H1 (cell line): Measurements from ENCODE around the gene FDXACB1. TPM values are rescaled to one million over a fixed set of nuclear protein-coding genes. Genes with fewer than 3 reads are reported as not detected.

Experiments used
- CEBPB ChIP-seq: IDR thresholded peaks from 2 replicates; pipeline ENCODE4 v1.6.1; 2012; ENCODE audit warnings: low read depth, low read length
- HDAC2 ChIP-seq, 2 experiments: fragments of 300-600 bp in 1 of 2; sonication (generic) in 1 of 2; IDR thresholded peaks; 2 replicates each; pipeline ENCODE4 v1.6.1; 2011 to 2012; ENCODE audit warnings: low read depth in 2 of 2, low read length in 2 of 2, mild to moderate bottlenecking in 2 of 2, moderate library complexity in 2 of 2, borderline replicate concordance in 1 of 2, inconsistent platforms in 1 of 2
- PHF8 ChIP-seq: fragments of 200-600 bp; sonication (generic); conservative IDR thresholded peaks from 2 replicates; pipeline ENCODE4 v1.7.1; 2012; ENCODE audit warnings: low read depth, mild to moderate bottlenecking, inconsistent platforms, low read length, moderate library complexity
- POLR2A ChIP-seq, 2 experiments: IDR thresholded peaks; 1 replicate in 1 of 2; 2 replicates in 1 of 2; pipeline ENCODE4 v1.6.1; 2011; ENCODE audit warnings: low read depth in 2 of 2, low read length in 2 of 2, mild to moderate bottlenecking in 2 of 2; ENCODE audit errors: control extremely low read depth in 1 of 2
- RBBP5 ChIP-seq: IDR thresholded peaks from 2 replicates; pipeline ENCODE4 v1.7.1; 2012; ENCODE audit warnings: low read depth, mild to moderate bottlenecking, inconsistent platforms, low read length, moderate library complexity, borderline replicate concordance
- RFX5 ChIP-seq: IDR thresholded peaks from 2 replicates; pipeline ENCODE4 v1.6.1; 2011; ENCODE audit warnings: low read depth, low read length, improper control_type of control experiment, borderline replicate concordance
- SIN3A ChIP-seq, 2 experiments: IDR thresholded peaks in 1 of 2; conservative IDR thresholded peaks in 1 of 2; 2 replicates each; pipeline ENCODE4 v1.6.1; 2011 to 2012; ENCODE audit warnings: low read length in 2 of 2, improper control_type of control experiment in 1 of 2, low read depth in 1 of 2, mild to moderate bottlenecking in 1 of 2
- polyA plus RNA-seq, 7 experiments: library from polyadenylated mRNA; depleted of rRNA in 3 of 7; stranded (reverse) in 5 of 7; unstranded in 2 of 7; fragments of >200 nt in 5 of 7; fragments of 200-250 nt in 2 of 7; gene quantifications; 1 replicate in 5 of 7; 2 replicates in 1 of 7; 4 replicates in 1 of 7; pipeline versions ENCODE4 v1.2.1 to v1.2.3, GENCODE V29; 2011 to 2013; ENCODE audit warnings: missing spikeins in 2 of 7, mixed read lengths in 2 of 7
- total RNA-seq: library from RNA; stranded (reverse); fragmentation: NEBNext Ultra II Directional; extraction: Animal tissue kit (Norgen Biotek cat#: 25700); gene quantifications from 2 replicates; pipeline ENCODE4 v1.2.1, GENCODE V29; 2021
- TF ChIP-seq, protein P1 (sequence below): fragments of 300-600 bp; sonication (generic); IDR thresholded peaks from 2 replicates; pipeline ENCODE4 v1.7.1; 2012; ENCODE audit warnings: low read length, moderate library complexity, mild to moderate bottlenecking, inconsistent platforms; ENCODE audit not compliant: insufficient replicate concordance
- TF ChIP-seq, protein P2 (sequence below): IDR thresholded peaks from 2 replicates; pipeline ENCODE4 v1.6.1; 2012; ENCODE audit warnings: inconsistent platforms

The FDXACB1 gene
- total and polyA plus RNA-seq, 2 of the 8 experiments (the other 6 are each of a cell fraction or from before 2014, with no cell fraction given) = 1.4 to 2.3 TPM

DNA sequence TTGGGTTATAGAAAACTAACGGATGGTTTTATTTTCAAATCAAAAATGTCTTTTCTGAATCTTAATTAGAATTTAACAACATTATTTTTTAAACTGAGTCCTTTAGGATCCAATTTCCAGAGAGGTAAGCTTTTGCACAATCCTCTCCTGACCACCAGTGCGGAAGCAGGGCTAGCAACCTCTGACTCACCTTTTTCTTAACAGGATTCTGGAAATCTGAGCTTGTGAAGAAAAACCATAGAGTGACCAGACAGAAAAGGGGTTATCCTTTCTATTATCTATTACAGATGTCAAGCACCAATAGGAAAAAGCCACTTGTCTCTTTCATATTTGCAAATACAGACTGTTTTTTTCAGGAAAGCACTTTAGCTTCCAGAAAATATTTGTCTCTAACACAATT is 32.9 kb downstream of the FDXACB1 start (continued):
- TF ChIP-seq, protein P1, sequence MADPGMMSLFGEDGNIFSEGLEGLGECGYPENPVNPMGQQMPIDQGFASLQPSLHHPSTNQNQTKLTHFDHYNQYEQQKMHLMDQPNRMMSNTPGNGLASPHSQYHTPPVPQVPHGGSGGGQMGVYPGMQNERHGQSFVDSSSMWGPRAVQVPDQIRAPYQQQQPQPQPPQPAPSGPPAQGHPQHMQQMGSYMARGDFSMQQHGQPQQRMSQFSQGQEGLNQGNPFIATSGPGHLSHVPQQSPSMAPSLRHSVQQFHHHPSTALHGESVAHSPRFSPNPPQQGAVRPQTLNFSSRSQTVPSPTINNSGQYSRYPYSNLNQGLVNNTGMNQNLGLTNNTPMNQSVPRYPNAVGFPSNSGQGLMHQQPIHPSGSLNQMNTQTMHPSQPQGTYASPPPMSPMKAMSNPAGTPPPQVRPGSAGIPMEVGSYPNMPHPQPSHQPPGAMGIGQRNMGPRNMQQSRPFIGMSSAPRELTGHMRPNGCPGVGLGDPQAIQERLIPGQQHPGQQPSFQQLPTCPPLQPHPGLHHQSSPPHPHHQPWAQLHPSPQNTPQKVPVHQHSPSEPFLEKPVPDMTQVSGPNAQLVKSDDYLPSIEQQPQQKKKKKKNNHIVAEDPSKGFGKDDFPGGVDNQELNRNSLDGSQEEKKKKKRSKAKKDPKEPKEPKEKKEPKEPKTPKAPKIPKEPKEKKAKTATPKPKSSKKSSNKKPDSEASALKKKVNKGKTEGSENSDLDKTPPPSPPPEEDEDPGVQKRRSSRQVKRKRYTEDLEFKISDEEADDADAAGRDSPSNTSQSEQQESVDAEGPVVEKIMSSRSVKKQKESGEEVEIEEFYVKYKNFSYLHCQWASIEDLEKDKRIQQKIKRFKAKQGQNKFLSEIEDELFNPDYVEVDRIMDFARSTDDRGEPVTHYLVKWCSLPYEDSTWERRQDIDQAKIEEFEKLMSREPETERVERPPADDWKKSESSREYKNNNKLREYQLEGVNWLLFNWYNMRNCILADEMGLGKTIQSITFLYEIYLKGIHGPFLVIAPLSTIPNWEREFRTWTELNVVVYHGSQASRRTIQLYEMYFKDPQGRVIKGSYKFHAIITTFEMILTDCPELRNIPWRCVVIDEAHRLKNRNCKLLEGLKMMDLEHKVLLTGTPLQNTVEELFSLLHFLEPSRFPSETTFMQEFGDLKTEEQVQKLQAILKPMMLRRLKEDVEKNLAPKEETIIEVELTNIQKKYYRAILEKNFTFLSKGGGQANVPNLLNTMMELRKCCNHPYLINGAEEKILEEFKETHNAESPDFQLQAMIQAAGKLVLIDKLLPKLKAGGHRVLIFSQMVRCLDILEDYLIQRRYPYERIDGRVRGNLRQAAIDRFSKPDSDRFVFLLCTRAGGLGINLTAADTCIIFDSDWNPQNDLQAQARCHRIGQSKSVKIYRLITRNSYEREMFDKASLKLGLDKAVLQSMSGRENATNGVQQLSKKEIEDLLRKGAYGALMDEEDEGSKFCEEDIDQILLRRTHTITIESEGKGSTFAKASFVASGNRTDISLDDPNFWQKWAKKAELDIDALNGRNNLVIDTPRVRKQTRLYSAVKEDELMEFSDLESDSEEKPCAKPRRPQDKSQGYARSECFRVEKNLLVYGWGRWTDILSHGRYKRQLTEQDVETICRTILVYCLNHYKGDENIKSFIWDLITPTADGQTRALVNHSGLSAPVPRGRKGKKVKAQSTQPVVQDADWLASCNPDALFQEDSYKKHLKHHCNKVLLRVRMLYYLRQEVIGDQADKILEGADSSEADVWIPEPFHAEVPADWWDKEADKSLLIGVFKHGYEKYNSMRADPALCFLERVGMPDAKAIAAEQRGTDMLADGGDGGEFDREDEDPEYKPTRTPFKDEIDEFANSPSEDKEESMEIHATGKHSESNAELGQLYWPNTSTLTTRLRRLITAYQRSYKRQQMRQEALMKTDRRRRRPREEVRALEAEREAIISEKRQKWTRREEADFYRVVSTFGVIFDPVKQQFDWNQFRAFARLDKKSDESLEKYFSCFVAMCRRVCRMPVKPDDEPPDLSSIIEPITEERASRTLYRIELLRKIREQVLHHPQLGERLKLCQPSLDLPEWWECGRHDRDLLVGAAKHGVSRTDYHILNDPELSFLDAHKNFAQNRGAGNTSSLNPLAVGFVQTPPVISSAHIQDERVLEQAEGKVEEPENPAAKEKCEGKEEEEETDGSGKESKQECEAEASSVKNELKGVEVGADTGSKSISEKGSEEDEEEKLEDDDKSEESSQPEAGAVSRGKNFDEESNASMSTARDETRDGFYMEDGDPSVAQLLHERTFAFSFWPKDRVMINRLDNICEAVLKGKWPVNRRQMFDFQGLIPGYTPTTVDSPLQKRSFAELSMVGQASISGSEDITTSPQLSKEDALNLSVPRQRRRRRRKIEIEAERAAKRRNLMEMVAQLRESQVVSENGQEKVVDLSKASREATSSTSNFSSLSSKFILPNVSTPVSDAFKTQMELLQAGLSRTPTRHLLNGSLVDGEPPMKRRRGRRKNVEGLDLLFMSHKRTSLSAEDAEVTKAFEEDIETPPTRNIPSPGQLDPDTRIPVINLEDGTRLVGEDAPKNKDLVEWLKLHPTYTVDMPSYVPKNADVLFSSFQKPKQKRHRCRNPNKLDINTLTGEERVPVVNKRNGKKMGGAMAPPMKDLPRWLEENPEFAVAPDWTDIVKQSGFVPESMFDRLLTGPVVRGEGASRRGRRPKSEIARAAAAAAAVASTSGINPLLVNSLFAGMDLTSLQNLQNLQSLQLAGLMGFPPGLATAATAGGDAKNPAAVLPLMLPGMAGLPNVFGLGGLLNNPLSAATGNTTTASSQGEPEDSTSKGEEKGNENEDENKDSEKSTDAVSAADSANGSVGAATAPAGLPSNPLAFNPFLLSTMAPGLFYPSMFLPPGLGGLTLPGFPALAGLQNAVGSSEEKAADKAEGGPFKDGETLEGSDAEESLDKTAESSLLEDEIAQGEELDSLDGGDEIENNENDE = no peak
- TF ChIP-seq SIN3A (conservative IDR thresholded peaks at IDR 0.05 in 1 of 2, IDR thresholded peaks at IDR 0.05 in 1 of 2; ENCODE audit: low read depth in 1 of 2, low read length in 2 of 2) (no peak), RFX5 (no peak), POLR2A (IDR thresholded peaks at IDR 0.05; ENCODE audit: control extremely low read depth in 1 of 2, low read depth in 2 of 2, low read length in 2 of 2) (no peak), RBBP5 (no peak), HDAC2 (IDR thresholded peaks at IDR 0.05; ENCODE audit: borderline replicate concordance in 1 of 2, low read depth in 2 of 2, low read length in 2 of 2) (no peak), CEBPB (no peak), PHF8 (no peak)
- TF ChIP-seq, protein P2, sequence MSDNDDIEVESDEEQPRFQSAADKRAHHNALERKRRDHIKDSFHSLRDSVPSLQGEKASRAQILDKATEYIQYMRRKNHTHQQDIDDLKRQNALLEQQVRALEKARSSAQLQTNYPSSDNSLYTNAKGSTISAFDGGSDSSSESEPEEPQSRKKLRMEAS = no peak
